ENCODE results near the gene KYAT1.
"Not testable (repeated sequence)": the region's sequence is repeated elsewhere in the genome, so short reads cannot be mapped to it uniquely, and the experiment has no call there.

Gene KYAT1

DNA sequence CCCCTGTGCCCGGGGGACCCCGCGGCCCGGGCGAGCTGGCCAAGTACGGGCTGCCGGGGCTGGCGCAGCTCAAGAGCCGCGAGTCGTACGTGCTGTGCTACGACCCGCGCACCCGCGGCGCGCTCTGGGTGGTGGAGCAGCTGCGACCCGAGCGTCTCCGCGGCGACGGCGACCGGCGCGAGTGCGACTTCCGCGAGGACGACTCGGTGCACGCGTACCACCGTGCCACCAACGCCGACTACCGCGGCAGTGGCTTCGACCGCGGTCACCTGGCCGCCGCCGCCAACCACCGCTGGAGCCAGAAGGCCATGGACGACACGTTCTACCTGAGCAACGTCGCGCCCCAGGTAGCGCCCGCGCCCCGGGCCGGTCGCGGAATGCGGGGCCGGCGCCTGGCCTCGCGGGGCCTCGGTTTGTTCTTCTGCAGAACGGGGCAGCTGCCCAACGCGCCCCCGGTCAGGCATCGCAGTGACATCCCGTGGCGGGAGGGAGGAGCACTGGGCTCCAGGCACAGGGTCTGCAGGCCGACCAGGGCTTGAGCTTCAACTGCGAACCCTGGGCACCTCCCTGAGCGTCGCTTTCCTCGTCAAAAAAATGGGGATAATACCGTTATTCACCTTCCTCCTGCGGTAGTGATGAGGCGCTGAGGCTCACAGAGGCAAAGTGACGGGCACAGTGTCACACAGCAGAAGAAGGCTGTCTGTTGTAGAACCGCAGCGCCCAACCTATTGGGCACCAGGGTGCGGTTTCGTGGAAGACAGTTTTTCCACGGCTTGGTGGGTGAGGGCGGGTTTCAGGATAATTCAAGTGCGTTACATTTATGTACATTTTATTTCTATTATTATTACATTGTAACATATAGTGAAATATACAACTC, 62.7 kb downstream of the KYAT1 start:
- peak in 1 of 2 donors; percentile 31 for DNase-seq (ENCODE audit: low read depth in 2 of 2)

DNA sequence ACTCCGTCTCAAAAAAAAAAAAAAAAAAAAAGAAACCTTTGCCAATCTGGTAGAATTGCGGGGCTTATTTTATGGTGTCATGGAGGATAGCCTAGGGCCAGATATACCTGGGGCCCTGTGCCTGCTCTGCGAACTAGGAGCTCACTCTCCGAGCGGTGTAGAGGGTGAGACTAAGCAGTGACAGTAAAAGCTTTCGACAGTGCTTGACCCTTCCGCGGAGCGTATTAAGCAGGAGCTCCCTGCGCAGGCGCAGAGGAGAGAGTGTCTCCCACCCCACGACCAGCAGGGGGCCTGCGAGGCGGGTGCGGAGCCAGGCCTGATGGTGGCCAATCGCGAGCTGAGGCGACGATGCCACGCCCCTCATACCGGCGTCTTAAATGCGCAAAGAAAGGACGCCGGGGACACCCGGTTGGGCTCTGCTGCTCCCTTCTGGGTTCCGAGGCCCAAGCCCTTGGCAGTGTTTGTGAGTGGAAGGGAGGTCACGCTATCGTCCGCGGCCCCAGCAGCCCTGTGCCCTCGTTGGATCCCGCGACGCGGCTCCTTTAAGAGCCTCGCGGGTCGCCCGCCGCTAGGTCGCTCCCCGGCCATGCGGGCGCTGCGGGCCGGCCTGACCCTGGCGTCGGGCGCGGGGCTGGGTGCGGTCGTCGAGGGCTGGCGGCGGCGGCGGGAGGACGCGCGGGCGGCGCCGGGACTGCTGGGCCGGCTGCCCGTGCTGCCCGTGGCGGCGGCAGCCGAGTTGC, 63.5 kb downstream of the KYAT1 start, which contains the start of gene ENDOG:
Gene ENDOG, plus strand, starts transcription at position 402 of the 740 bp plus-strand sequence. Its CDS starts 185 bp downstream, at position 587.
- DNase-seq (ENCODE audit: low read depth in 2 of 2) = peak; percentile 91 to 96

GRCh38 chr9:128810873-128811272, 70.9 kb downstream of the KYAT1 start:
- DNase-seq (ENCODE audit: low read depth in 2 of 2) = no peak

DNA sequence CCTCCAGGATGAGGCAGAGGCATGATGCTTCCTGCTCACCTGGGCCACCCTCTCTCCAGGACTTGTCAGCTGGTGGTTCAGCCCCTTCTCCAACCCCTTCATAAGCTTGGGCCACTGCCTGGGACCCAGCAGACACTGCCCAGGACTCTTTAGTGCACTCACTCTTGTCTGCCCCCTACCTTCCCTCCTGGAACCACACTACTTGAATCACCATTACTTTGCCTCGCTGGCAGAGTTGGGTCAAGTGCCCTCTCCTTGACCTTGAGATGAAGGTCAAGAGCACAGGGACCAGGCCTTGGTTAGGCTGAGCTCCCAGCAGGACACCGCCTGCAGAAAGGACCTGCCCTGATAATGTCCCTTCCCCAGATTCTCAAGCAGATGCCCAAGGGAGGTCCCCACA, 71.9 kb downstream of the KYAT1 start:
- no peak for DNase-seq (ENCODE audit: low read depth in 2 of 2)

GRCh38 chr9:128809036-128809599, 72.6 kb downstream of the KYAT1 start:
- DNase-seq (ENCODE audit: low read depth in 2 of 2) = no peak

- no peak for DNase-seq (ENCODE audit: low read depth in 2 of 2)
These were observed 73.2 kb downstream of the KYAT1 start for GRCh38 chr9:128808543-128808942.

- no peak for DNase-seq (ENCODE audit: low read depth in 2 of 2)
These were observed 73.9 kb downstream of the KYAT1 start for GRCh38 chr9:128807827-128808226.

DNA sequence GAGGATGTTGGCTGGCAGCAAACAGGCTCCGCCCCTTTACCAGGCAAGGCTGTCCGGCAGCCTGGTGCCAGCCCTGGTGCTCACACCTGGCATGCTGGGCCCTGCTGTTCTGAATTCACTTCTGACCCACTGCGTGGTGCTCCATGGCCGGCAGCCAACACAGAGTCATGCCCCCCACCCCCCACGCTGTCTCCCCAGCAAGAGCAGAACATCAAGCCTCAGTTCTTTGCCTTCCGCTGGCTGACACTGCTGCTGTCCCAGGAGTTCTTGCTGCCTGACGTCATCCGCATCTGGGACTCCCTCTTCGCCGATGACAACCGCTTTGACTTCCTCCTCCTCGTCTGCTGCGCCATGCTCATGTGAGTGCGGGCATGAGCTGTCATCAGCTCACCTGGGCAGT, 76.1 kb downstream of the KYAT1 start:
- DNase-seq (ENCODE audit: low read depth in 2 of 2) = no peak

DNA sequence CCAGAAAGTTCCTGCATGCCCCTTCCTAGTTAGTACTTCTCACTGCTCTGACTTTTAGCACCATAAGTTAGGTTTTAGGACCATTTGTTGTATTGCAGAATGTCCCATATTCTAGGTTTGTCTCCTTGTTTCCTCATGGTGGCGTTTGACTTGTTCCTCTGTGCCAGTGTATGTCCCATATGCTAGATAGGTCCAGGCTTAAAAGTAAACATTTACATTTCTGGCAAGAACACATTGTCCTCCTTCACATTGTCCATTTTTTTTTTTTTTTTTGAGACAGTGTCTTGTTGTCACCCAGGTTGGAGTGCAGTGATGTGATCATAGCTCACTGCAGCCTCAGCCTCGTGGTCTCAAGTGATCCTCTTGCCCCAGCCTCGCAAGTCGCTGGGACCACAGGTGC, 79.3 kb downstream of the KYAT1 start:
- DNase-seq (ENCODE audit: low read depth in 2 of 2) = no peak

- no peak for DNase-seq (ENCODE audit: low read depth in 2 of 2)
These were observed 81.7 kb downstream of the KYAT1 start for GRCh38 chr9:128800061-128800460.

DNA sequence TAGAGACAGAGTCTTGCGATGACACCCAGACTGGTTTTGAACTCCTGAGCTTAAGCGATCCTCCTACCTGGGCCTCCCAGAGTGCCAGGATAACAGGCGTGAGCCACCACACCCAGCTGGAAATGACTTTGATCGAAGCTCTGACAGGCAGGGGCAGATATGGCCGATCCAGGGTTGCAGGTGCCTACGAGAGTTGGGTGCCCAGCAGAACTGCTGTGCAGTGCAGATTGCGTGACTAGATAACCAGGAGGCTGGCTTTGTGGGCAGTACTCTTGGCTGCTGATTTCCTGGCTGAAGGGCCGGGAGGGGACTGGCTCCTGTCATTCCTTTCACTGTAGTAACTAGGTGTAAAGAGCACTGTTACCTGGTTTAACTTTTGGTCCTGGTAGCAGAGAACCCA, 82.9 kb downstream of the KYAT1 start:
- DNase-seq (ENCODE audit: low read depth in 2 of 2) = no peak

DNA sequence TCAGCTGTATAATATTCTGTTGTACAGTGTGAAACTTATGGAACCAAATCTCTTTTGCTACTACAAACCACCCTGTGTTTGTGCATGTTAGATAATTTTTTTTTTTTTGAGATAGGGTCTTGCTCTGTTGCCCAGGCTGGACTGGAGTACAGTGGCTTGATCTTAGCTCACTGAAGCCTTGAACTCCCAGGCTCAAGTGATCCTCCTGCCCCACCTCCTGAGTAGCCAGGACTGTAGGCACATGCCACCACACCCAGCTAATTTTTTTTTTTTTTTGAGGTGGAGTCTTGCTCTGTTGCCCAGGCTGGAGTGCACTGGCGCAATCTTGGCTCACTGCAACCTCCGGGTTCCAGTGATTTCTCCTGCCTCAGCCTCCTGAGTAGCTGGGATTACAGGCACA, 86.8 kb downstream of the KYAT1 start:
- DNase-seq (ENCODE audit: low read depth in 2 of 2) = not testable (repeated sequence)

DNA sequence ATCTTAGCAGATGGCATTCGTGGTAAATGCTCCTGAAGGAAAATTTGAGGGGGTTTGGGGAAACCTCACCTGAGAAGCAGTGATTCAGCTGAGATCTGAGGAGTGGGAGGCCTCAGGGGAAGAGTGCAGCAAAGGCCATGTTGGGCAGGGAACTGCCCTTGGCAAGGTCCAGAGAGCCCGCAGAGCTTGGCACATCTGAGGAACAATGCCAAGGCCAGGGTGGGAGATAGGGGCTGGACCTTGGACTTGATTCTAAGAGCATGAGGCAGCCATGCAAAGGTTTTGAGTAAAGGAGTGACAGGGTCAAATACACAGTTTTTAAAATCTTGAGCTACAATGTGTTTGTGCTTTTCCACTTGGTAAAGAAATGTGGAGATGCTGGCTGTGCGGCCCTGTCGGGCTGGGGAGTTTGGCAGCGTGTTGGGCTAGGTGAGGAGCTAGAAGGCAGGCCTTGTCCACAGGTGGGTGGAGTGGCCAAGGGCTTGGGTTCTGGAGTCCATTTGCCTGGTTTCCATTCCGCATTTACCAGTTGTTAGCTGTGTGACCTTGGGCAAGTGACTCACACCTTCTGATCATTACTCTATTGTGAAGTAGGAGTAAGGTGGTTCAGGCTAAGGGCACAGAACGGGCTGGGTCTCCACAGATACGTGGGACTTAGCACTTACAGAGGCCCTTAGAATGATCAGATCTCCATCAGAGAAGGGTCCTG, 88.6 kb downstream of the KYAT1 start:
- DNase-seq (ENCODE audit: low read depth in 2 of 2) = no peak

GRCh38 chr9:128792134-128792533, 89.6 kb downstream of the KYAT1 start:
- no peak for DNase-seq (ENCODE audit: low read depth in 2 of 2)

- no peak for DNase-seq (ENCODE audit: low read depth in 2 of 2)
These were observed 91.2 kb downstream of the KYAT1 start for GRCh38 chr9:128790536-128790935.

- no peak for DNase-seq (ENCODE audit: low read depth in 2 of 2)
These were observed 93.3 kb downstream of the KYAT1 start for GRCh38 chr9:128788445-128788844.

DNA sequence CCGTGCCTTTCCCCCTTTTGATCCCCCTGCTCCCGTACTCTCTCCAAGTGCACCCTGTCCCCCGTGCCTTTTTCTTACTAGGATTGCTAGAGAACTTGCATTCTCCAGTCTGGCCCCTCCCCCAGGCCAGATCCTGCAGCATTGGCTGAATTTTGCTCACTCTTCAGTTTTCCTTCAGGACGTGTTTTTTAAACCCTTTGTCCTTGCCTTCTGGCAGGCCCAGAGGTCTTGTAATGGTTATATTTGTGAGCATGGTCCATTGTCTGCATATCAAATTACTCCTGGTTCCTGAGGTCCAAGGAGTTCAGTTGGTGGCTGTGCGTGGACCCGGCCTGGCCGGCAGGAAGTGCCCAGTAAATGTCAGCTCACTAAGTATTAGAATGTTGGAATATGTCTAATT, 94.1 kb downstream of the KYAT1 start:
- DNase-seq (ENCODE audit: low read depth in 2 of 2) = no peak

DNA sequence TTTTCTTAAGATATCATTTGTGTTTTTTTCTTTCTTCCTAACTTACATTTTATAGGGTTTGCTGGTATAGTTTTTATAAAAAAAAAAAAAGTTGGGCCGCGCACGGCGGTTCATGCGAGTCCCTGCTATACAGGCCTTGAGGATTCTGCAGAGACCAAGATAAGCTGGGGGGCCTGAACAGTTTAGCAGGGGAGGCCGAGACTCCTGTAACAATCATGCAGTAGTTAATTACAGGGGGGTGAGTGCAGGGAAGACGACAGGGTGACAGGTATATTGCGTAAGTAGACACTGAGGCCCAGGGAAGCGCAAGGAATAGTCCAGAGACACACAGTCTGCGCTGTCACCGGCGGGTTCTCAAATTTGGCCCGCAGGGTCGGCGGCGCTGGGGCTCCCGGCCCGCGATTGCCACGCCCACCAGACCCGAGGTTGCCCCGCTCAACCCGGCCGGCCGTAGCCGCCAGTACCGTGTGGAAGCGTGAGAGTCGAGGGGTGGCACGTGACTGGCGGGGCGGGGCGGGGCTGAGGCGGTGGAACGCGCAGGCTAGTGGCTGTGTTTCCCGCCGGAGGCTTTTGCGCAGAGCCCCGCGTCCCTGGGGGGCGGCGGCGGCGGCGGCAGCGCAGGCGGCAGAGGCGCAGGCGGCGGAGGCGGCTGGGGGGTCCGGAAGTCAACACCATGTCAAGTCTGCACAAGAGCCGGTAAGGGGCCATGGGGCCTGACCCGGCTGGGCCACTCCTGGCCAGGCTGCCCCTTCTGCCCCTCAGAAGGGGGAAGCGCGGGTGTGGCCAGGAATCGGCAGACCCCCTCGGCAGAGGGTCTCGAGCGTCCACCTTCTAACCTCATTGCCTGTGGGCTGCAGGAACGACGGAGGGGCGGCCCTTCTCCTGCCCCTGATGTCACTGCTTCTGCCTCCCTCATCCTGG, 94.8 kb downstream of the KYAT1 start, which contains the start of gene TBC1D13:
Gene TBC1D13, plus strand, starts transcription at position 573 of the 921 bp plus-strand sequence. Its CDS starts 101 bp downstream, at position 674.
- DNase-seq (ENCODE audit: low read depth in 2 of 2) = peak; percentile 77 to 82

DNA sequence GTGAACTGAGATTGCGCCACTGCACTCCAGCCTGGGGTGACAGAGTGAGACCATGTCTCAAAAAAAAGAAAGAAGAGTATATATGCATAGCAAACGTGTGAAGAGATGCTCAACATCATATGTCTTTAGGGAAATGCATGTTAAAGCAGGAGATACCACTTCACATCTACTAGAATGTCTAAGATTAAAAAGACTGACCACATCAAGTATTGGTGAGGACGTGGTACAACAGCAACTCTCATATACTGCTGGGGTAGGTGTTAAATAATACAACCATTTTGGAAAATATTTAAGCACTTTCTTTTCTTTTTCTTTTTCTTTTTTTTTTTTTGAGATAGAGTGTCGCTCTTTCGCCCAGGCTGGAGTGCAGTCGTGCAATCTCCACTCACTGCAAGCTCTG, 96.3 kb downstream of the KYAT1 start:
- no peak for DNase-seq (ENCODE audit: low read depth in 2 of 2)
